IMR-90 (cell line): ENCODE data around the gene CDH16. TPM values are rescaled to one million over a fixed set of nuclear protein-coding genes. Genes with fewer than 3 reads are reported as not detected.

Experiments used
- ATAC-seq: fragments of 200-7000 bp; cut with Tn5 transposase; 2 replicates; pipeline ENCODE4 v1.9.1; 2020; ENCODE audit warnings: low read depth, mild to moderate bottlenecking, moderate library complexity
- BruUV-seq: library from RNA; stranded (reverse); fragments of 400-500 nt; replicated peaks from 2 replicates; lab custom pipeline; 2021; lab: Mats Ljungman, UMichigan
- CTCF ChIA-PET: fragments of 300-600 bp; formaldehyde crosslinking; extraction: SDS; loops from one replicate; lab custom pipeline; 2021; ENCODE audit warnings: antibody characterized with exemption; lab: Yijun Ruan, JAX
- POLR2A ChIA-PET: fragments of 300-600 bp; sonication (Branson Sonifier 250); formaldehyde crosslinking; loops from one replicate; lab custom pipeline; 2022; ENCODE audit warnings: antibody characterized with exemption; ENCODE audit not compliant: unreplicated experiment; lab: Charles Lee
- DNase-seq: peaks from one replicate; pipeline ENCODE4 v3.0.0; 2013
- H2AFZ ChIP-seq: replicated peaks from 2 replicates; pipeline ENCODE3; 2013; ENCODE audit warnings: low read length, mild to moderate bottlenecking; ENCODE audit not compliant: poor library complexity
- H2AK5ac ChIP-seq: 2 replicates; pipeline ENCODE4 v1.6.1; 2013; ENCODE audit warnings: low read depth, low read length, inconsistent platforms
- H2AK9ac ChIP-seq: replicated peaks from 2 replicates; pipeline ENCODE3; 2013; ENCODE audit warnings: mild to moderate bottlenecking, low read depth, low read length, moderate library complexity; ENCODE audit not compliant: poor library complexity
- H2BK120ac ChIP-seq: 2 replicates; pipeline ENCODE4 v1.6.1; 2013; ENCODE audit warnings: low read depth, low read length, inconsistent platforms
- H2BK15ac ChIP-seq: 3 replicates; pipeline ENCODE4 v1.6.1; 2013; ENCODE audit warnings: low read depth, low read length, inconsistent platforms
- H2BK20ac ChIP-seq: 2 replicates; pipeline ENCODE4 v1.6.1; 2013; ENCODE audit warnings: low read depth, mild to moderate bottlenecking, inconsistent platforms, low read length, moderate library complexity
- H2BK5ac ChIP-seq: 2 replicates; pipeline ENCODE4 v1.6.1; 2013; ENCODE audit warnings: mild to moderate bottlenecking, low read depth, low read length, inconsistent platforms; ENCODE audit not compliant: poor library complexity, severe bottlenecking
- H3K14ac ChIP-seq: replicated peaks from 2 replicates; pipeline ENCODE4 v1.6.1; 2013; ENCODE audit warnings: low read depth, low read length, inconsistent platforms
- H3K18ac ChIP-seq: 2 replicates; pipeline ENCODE4 v1.6.1; 2013; ENCODE audit warnings: low read depth, low read length, control low read depth
- H3K23ac ChIP-seq: 2 replicates; pipeline ENCODE4 v1.6.1; 2013; ENCODE audit warnings: low read depth, low read length, inconsistent platforms
- H3K27ac ChIP-seq: 2 replicates; pipeline ENCODE4 v1.5.1; 2013; ENCODE audit warnings: mild to moderate bottlenecking, control low read depth, low read length; ENCODE audit not compliant: insufficient read depth
- H3K27me3 ChIP-seq: 2 replicates; pipeline ENCODE4 v1.6.1; 2013; ENCODE audit warnings: low read length; ENCODE audit not compliant: control insufficient read depth, insufficient read depth
- H3K36me3 ChIP-seq: 2 replicates; pipeline ENCODE4 v1.6.1; 2013; ENCODE audit warnings: low read length, mixed read lengths; ENCODE audit not compliant: control insufficient read depth, insufficient read depth
- H3K4ac ChIP-seq: 2 replicates; pipeline ENCODE4 v1.6.1; 2013; ENCODE audit warnings: low read depth, low read length, inconsistent platforms
- H3K4me1 ChIP-seq: 2 replicates; pipeline ENCODE4 v1.6.1; 2013; ENCODE audit warnings: low read length, mixed read lengths; ENCODE audit not compliant: control insufficient read depth, insufficient read depth
- H3K4me2 ChIP-seq: 2 replicates; pipeline ENCODE4 v1.6.1; 2013; ENCODE audit warnings: low read depth, mild to moderate bottlenecking, control low read depth, low read length, moderate library complexity
- H3K4me3 ChIP-seq: 2 replicates; pipeline ENCODE4 v1.5.1; 2013; ENCODE audit warnings: low read depth, mild to moderate bottlenecking, control low read depth, low read length, moderate library complexity; ENCODE audit not compliant: insufficient read depth
- H3K56ac ChIP-seq: 2 replicates; pipeline ENCODE4 v1.6.1; 2013; ENCODE audit warnings: low read length, inconsistent platforms; ENCODE audit not compliant: insufficient read depth; ENCODE audit errors: extremely low read depth
- H3K79me1 ChIP-seq, 2 experiments: 2 replicates each; pipeline ENCODE4 v1.6.1; 2013; ENCODE audit warnings: low read length in 2 of 2, inconsistent platforms in 1 of 2, low read depth in 1 of 2
- H3K9ac ChIP-seq: 2 replicates; pipeline ENCODE4 v1.6.1; 2013; ENCODE audit warnings: low read depth, low read length, control low read depth
- H3K9me1 ChIP-seq: 2 replicates; pipeline ENCODE4 v1.6.1; 2013; ENCODE audit warnings: low read length, inconsistent platforms; ENCODE audit not compliant: insufficient read depth
- H3K9me3 ChIP-seq: 2 replicates; pipeline ENCODE4 v1.6.1; 2013; ENCODE audit warnings: low read length; ENCODE audit not compliant: control insufficient read depth, insufficient read depth
- H4K20me1 ChIP-seq: 2 replicates; pipeline ENCODE4 v1.6.1; 2013; ENCODE audit warnings: low read length, inconsistent platforms; ENCODE audit not compliant: insufficient read depth
- H4K5ac ChIP-seq: 2 replicates; pipeline ENCODE4 v1.6.1; 2013; ENCODE audit warnings: mild to moderate bottlenecking, low read depth, low read length, control low read depth
- H4K8ac ChIP-seq, 2 experiments: 2 replicates each; pipeline ENCODE4 v1.6.1; 2013; ENCODE audit warnings: low read depth in 2 of 2, low read length in 2 of 2, control low read depth in 1 of 2, inconsistent platforms in 1 of 2
- H4K91ac ChIP-seq: 2 replicates; pipeline ENCODE4 v1.6.1; 2013; ENCODE audit warnings: low read depth, low read length, inconsistent platforms; ENCODE audit not compliant: insufficient read depth
- BHLHE40 ChIP-seq: fragments of 150-350 bp; IDR thresholded peaks from 2 replicates; pipeline ENCODE4 v1.6.1; 2016; ENCODE audit warnings: mild to moderate bottlenecking, low read depth, low read length
- CEBPB ChIP-seq: IDR thresholded peaks from 2 replicates; pipeline ENCODE4 v1.6.1; 2012; ENCODE audit warnings: low read depth, low read length, improper control_type of control experiment
- FOS ChIP-seq: fragments of 150-350 bp; IDR thresholded peaks from 2 replicates; pipeline ENCODE4 v1.6.1; 2016; ENCODE audit warnings: low read depth, low read length
- MAFK ChIP-seq: IDR thresholded peaks from 2 replicates; pipeline ENCODE4 v1.6.1; 2012; ENCODE audit warnings: low read depth, low read length, improper control_type of control experiment
- MAZ ChIP-seq: IDR thresholded peaks from 2 replicates; pipeline ENCODE4 v1.6.1; 2012; ENCODE audit warnings: low read depth, mild to moderate bottlenecking, low read length, improper control_type of control experiment, moderate library complexity, borderline replicate concordance
- NFE2L2 ChIP-seq: fragments of 150-350 bp; IDR thresholded peaks from 2 replicates; pipeline ENCODE4 v1.6.1; 2016; ENCODE audit warnings: low read depth, mild to moderate bottlenecking, low read length
- POLR2A ChIP-seq: IDR thresholded peaks from 2 replicates; pipeline ENCODE4 v1.6.1; 2012; ENCODE audit warnings: mild to moderate bottlenecking, low read depth, low read length
- RAD21 ChIP-seq: IDR thresholded peaks from 2 replicates; pipeline ENCODE4 v1.6.1; 2012; ENCODE audit warnings: low read length, improper control_type of control experiment
- RCOR1 ChIP-seq: IDR thresholded peaks from 2 replicates; pipeline ENCODE4 v1.6.1; 2012; ENCODE audit warnings: mild to moderate bottlenecking, low read length, improper control_type of control experiment; ENCODE audit not compliant: insufficient replicate concordance
- SMC3 ChIP-seq: fragments of 150-350 bp; IDR thresholded peaks from 2 replicates; pipeline ENCODE4 v1.6.1; 2016; ENCODE audit warnings: low read depth, mild to moderate bottlenecking, antibody characterized with exemption, low read length, moderate library complexity
- WGBS, 2 experiments: methylation state at CpG; one replicate each; pipeline versions ENCODE4 v1.1.5 to v1.1.7; 2013; ENCODE audit warnings: missing lambda C conversion rate in 2 of 2; ENCODE audit not compliant: insufficient read length in 1 of 2; ENCODE audit errors: extremely low coverage in 2 of 2; 5-methylcytosine and 5-hydroxymethylcytosine counted together
- dilution Hi-C: fragments of 300-500 bp; cut with HindIII; formaldehyde crosslinking; loops from one replicate; pipeline ENCODE4 v1.14.3; 2018; ENCODE audit warnings: low sequenced_read_pairs; ENCODE audit not compliant: unreplicated experiment
- in situ Hi-C: fragments of 300-500 bp; cut with MboI; formaldehyde crosslinking; loops from 3 replicates; pipeline ENCODE4 v1.14.3; 2019; ENCODE audit warnings: low sequenced_read_pairs, inconsistent platforms, mixed read lengths
- intact Hi-C: fragments of 100-400 bp; cut with micrococcal nuclease; formaldehyde crosslinking; loops from 2 replicates; pipeline ENCODE4 v1.10.0; 2022
- polyA plus RNA-seq, 3 experiments: library from polyadenylated mRNA; depleted of rRNA; stranded (reverse); fragments of >200 nt; gene quantifications; 2 replicates each; pipeline ENCODE4 v1.2.3, GENCODE V29; 2012; ENCODE audit warnings: low replicate concordance in 1 of 3
- total RNA-seq: library from RNA; depleted of rRNA; stranded (reverse); fragments of >200 nt; gene quantifications from 2 replicates; pipeline ENCODE4 v1.2.3, GENCODE V29; 2012
- TF ChIP-seq, protein P1 (sequence below): fragments of 150-350 bp; IDR thresholded peaks from 2 replicates; pipeline ENCODE4 v1.6.1; 2017; ENCODE audit warnings: mild to moderate bottlenecking, antibody characterized with exemption, low read length, low read depth
- TF ChIP-seq, protein P2 (sequence below): conservative IDR thresholded peaks from 2 replicates; pipeline ENCODE4 v1.5.1; 2012; ENCODE audit warnings: mild to moderate bottlenecking, low read depth, low read length, improper control_type of control experiment

CDH16 gene
- total and polyA plus RNA-seq, 2 of the 4 experiments (the other 2 are of a cell fraction): not detected

DNA sequence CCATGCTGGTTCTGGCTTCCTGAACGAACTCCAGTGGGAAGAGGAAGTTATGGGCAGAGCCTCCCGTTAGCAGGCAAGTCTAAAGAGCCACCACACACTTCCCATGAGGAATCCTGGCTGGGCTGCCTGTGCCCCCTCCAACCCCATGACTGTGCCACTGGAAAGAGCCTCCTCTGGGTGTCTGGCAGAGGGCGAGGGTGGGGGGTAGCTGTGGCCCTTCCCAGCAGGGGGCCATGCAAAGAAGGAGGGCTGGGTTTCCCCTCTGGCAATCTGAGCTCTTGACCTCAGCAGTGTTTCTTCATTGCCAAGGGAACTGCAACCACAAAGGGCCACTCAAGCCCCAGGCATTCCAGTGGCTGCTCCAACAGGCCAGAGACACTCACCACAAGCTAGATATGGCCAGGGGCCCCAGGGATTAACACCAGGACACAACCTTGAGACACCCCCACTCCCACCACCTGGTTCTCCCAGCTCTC is 8.3 kb upstream of the CDH16 start:
- intact Hi-C loops: loop anchor here (1.0 kb wide), 1 partner anchor 32 kb away; no protein-coding TSS in a partner anchor
- H3K9me3 ChIP-seq: no peaks in the 10 kb centered on the region
- peak overlapping the region; percentile 86; the same call in 1 of the 2 replicates for H3K18ac ChIP-seq
- H2BK120ac ChIP-seq: peak overlapping the region; percentile 65; the same call in 1 of the 2 replicates
- H4K8ac ChIP-seq: peak overlapping the region in 1 of 2 experiments; percentile 56; a peak in 2 of 4 replicates
- H3K27me3 ChIP-seq: peaks cover 6% of the 10 kb centered on the region; the same call in 1 of the 2 replicates
- POLR2A ChIA-PET: no interaction called here
- H3K4me3 ChIP-seq: no peak overlapping the region
- peak overlapping the region; percentile 72 for H2BK5ac ChIP-seq
- no peak overlapping the region; the same call in 1 of the 2 replicates for H3K23ac ChIP-seq
- CTCF ChIA-PET: interaction anchor here (0.9 to 1.4 kb wide), 2 partner anchors 34 to 96 kb away, joined by 3 read pairs; partner anchors contain the start of genes CES3 and NAE1
- no CpG with 5 or more reads among the region's 3 CpGs for WGBS, 2 experiments
- no peak overlapping the region for H3K9ac ChIP-seq
- H3K4ac ChIP-seq: peak overlapping the region; percentile 67
- peak overlapping the region; percentile 38; the same call in 1 of the 2 replicates for H3K4me2 ChIP-seq
- H2AK5ac ChIP-seq: peak overlapping the region; percentile 84
- peaks cover 5% of the 10 kb centered on the region; the same call in 1 of the 2 replicates for H4K20me1 ChIP-seq
- peaks cover 0 to 4% of the 10 kb centered on the region in 2 experiments; a peak in 1 of 4 replicates for H3K79me1 ChIP-seq
- peak overlapping the region; percentile 64; the same call in 1 of the 2 replicates for H3K14ac ChIP-seq
- H2AK9ac ChIP-seq: peak overlapping the region; percentile 43
- no peak overlapping the region; the same call in 1 of the 2 replicates for H4K91ac ChIP-seq
- H3K56ac ChIP-seq: no peak overlapping the region
- H2BK15ac ChIP-seq: peak overlapping the region; percentile 76; the same call in 1 of the 3 replicates
- BruUV-seq: no TSS peak
- H3K36me3 ChIP-seq: peaks cover under 1% of the 10 kb centered on the region; the same call in 1 of the 2 replicates
- peaks cover 26% of the 10 kb centered on the region for H3K9me1 ChIP-seq
- in situ Hi-C loops: no loop called here
- H4K5ac ChIP-seq: peak overlapping the region; percentile 82; the same call in 1 of the 2 replicates
- DNase-seq (peak; percentile 88), ATAC-seq (peak; percentile 51)
- H3K27ac ChIP-seq: no peak overlapping the region
- H3K4me1 ChIP-seq: peaks cover 27% of the 10 kb centered on the region
- TF ChIP-seq POLR2A (no peak), RAD21 (no peak), BHLHE40 (peak; percentile 33; the same call in 1 of the 2 replicates), CEBPB (peak; percentile 51; the same call in 1 of the 2 replicates), FOS (peak; percentile 59), SMC3 (peak; percentile 13; the same call in 1 of the 2 replicates), NFE2L2 (no peak), MAZ (peak; percentile 81), MAFK (no peak), RCOR1 (peak; percentile 67)
- TF ChIP-seq, protein P1, sequence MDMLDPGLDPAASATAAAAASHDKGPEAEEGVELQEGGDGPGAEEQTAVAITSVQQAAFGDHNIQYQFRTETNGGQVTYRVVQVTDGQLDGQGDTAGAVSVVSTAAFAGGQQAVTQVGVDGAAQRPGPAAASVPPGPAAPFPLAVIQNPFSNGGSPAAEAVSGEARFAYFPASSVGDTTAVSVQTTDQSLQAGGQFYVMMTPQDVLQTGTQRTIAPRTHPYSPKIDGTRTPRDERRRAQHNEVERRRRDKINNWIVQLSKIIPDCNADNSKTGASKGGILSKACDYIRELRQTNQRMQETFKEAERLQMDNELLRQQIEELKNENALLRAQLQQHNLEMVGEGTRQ: no peak
- TF ChIP-seq, protein P2, sequence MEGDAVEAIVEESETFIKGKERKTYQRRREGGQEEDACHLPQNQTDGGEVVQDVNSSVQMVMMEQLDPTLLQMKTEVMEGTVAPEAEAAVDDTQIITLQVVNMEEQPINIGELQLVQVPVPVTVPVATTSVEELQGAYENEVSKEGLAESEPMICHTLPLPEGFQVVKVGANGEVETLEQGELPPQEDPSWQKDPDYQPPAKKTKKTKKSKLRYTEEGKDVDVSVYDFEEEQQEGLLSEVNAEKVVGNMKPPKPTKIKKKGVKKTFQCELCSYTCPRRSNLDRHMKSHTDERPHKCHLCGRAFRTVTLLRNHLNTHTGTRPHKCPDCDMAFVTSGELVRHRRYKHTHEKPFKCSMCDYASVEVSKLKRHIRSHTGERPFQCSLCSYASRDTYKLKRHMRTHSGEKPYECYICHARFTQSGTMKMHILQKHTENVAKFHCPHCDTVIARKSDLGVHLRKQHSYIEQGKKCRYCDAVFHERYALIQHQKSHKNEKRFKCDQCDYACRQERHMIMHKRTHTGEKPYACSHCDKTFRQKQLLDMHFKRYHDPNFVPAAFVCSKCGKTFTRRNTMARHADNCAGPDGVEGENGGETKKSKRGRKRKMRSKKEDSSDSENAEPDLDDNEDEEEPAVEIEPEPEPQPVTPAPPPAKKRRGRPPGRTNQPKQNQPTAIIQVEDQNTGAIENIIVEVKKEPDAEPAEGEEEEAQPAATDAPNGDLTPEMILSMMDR: no peak
- peak overlapping the region; percentile 65 for H2AFZ ChIP-seq
- dilution Hi-C loops: no loop called here
- peak overlapping the region; percentile 65; the same call in 1 of the 2 replicates for H2BK20ac ChIP-seq
